NCI-H187 treated with DMSO at 0.1 percent for 48 hours (cell line): ENCODE measurements around the gene MEF2A.
"Not testable (repeated sequence)": the region's sequence is repeated elsewhere in the genome, so short reads cannot be mapped to it uniquely, and the experiment has no call there.

Experiments used
- DNase-seq: peaks from one replicate; lab custom pipeline; 2025; lab: John Stamatoyannopoulos, UW

Gene MEF2A

DNA sequence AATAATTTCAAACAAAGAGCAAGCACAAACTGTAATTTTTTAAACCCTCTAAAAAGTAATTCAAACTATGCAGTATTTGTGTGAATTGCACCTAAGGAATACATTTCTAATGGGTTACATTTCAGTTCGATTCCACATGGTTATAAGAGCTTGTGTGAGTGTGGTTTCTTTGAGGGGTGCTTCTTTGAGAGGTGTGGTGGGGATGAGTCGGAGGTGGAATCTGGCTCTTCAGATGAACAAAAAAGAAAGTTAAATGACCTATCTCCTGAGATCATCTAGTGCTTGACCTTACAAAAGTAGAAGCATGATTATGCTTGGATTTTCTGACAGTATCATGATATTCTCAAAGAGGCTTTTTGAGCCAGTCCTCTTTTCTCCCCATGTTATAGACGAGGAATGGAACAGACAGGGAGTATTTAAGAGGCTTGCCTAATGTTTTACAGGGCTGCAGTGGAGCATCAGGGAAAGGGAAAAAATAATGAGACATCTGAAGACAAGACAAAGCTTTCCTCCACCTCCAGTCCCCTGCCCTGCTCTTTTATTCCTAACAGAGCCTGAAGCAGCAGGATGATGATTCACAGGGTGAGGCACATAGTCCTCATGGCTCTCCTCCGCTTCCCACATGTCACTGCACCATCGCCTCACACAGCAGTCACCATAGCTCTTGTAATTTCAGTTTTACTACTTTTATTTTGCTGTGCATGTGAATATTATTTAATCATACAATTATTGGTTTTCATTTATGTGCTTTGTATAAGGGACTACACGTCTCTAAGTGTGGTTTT, 85.4 kb downstream of the MEF2A start:
- no peak for DNase-seq

DNA sequence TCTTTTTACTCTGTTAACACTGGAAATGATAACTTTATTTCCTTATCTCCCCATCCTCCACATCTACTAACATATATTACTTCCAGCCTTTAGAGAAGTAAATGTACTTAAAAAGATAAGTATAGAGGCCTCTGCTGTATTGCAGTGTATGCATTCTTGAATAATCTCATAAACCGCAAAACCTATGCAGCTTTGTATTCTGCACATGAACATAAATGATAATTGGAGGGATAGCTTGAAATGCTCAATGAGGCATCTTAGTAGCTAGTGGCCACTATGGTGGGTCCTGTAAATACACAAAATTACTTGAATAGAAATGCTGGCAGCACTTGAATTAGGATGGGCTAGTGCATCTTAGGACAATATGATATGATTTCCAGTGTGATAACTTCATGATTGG, 90.4 kb downstream of the MEF2A start:
- no peak for DNase-seq

DNA sequence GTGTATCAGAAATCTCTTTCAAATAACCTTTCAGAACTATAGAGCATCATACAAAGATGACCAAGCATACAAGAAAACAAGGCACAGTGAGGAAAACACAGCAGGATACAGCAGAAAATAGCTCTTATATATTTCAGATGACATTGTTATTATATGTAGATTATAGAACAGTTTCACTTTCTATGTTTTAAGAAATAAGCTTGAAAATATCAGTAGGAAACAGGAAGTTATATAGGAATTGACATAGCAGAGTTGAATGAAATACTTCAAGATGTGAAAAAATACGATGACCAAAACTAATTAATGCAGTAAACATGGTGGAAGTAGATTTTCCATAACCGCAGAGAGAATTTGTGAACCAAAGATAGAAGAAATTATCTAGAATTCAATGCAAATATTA, 92.2 kb downstream of the MEF2A start:
- DNase-seq, result no peak

DNA sequence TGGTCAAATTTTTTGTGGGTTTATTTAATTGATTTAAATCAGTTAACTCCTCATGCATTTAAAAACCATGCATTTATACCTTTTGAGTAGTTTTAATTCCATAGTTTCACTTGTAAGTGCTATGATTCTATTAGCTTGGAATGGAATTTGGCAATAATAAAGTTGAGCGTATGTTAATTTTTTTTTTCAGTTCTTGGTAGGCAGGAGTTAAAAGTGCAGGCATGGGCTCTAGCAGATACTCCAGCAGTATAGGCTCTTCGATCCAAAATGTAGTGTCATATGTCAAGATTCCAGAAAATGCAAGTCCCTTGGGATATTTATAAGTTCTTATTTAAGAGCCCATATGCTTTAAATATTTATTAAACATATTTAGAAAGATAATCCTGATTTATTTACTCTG, 97.1 kb downstream of the MEF2A start:
- DNase-seq, result no peak

DNA sequence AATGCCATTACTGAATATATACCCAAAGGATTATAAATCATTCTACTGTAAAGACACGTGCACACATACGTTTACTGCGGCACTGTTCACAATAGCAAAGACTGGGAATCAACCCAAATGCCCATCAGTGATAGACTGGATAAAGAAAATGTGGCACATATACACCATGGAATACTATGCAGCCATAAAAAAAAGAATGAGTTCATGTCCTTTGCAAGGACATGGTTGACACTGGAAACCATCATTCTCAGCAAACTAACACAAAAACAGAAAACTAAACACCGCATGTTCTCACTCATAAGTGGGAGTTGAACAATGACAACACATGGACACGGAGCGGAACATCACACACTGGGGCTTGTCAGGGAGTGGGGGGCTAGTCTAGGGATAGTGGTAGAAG, 100.3 kb downstream of the MEF2A start:
- not testable (repeated sequence) for DNase-seq

DNA sequence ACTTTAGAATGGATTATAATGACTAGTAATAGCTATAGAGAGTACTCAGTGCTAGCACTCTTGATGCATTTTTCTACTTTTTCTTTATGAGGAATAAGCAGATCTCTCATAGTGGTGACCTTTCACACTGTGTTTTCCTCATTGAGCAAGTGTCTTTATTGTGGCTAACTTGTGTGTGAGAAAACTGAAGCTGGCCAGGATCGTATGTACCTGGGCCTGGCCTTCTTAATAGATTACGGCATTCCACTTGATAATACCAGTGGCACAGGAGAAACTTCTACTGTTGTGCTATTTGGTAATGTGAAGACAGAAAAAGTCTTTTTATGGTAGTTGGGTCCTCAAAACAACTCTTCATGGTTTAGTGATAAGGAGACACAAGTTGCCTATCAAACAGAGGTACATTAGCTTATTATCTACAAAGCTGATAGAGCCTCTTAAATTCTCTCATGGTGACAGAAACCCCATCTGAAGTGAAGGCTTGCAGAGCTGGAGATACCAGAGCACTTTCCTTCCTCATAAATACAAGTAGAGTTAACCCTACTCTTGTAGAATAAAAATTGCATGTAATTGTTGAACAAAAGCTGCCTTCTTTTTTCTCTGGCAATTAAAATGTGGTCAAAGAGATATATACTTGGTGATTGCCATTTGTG, 102.9 kb downstream of the MEF2A start:
- no peak for DNase-seq

DNA sequence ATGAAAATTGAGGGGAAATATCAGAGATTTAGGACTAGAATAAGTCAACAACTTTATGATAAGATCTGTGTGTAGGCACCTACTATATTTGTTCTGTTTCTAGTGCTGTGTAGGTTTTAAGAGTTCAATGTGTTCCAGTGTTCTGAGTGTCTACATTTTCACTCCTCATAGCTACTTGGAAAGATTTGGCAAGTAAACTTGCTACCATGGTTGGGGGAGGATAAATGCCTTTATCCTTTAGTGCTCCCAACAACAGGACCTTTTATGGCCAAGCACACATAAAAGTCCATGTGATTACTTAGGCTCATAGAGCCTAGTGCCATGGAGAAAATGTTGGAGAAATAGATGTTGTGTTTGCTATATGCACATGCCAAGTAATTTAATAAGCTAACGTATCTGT, 103.5 kb downstream of the MEF2A start:
- no peak for DNase-seq

DNA sequence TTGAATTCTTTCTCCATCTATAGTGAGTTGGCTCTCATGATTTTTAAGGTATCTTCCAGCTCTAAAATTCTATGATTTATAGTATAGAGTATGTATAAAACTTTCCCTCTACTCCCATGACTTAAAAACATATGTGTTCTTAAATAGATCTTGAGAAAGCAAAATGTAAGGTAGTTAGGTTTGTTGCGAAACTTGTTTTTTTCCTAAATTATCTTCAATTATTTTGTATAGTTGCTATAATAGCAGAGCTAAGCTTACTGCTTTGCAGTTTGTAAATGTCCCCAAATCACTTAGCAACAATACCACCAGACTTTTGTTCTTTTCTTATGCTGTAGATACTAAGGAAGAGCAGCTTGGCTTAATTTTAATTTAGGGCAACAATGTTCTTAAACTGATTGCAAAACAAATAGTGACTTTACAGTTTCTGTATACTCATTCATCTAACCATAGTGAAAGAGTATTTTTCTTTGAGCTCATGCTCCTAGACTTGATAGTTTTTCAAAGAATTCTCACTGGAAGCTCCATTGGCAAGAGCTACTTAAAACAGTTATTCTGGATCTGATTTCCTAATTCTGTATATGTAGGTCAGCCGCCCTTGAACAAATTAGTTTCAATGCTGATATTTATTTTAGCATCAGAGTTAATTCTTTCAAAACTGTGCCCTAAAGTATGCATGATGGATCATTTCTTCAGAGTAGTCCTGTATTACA, 106.3 kb downstream of the MEF2A start:
- DNase-seq, result no peak

DNA sequence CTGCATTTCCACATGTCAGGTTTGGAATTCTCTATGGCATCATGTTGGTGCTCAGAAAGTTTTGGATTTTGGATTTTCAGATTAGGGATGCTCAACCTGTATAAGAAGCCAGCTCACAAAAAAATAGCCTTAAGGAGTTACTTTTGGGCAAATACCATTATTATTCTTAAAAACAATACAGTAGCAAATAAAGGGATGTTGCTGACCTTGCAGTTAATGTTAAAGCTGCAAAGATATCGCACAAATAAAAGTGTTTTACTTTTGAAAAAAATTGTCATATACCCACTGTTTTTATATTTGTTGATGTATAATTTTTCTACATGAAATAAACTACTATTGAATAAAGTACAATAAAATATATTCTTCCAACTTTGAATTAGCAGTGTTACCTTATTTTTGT, 107.3 kb downstream of the MEF2A start:
- DNase-seq, result no peak

DNA sequence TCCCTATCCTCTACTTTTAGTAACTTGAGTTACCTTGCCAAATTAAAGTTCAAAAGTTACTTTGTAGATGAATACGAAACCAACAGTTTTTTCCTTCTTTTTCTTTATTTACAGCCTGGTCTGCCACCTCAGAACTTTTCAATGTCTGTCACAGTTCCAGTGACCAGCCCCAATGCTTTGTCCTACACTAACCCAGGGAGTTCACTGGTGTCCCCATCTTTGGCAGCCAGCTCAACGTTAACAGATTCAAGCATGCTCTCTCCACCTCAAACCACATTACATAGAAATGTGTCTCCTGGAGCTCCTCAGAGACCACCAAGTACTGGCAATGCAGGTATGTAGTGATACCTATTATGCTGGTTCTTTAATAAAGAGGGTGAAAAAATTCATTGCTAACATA, 108.5 kb downstream of the MEF2A start:
- no peak for DNase-seq

DNA sequence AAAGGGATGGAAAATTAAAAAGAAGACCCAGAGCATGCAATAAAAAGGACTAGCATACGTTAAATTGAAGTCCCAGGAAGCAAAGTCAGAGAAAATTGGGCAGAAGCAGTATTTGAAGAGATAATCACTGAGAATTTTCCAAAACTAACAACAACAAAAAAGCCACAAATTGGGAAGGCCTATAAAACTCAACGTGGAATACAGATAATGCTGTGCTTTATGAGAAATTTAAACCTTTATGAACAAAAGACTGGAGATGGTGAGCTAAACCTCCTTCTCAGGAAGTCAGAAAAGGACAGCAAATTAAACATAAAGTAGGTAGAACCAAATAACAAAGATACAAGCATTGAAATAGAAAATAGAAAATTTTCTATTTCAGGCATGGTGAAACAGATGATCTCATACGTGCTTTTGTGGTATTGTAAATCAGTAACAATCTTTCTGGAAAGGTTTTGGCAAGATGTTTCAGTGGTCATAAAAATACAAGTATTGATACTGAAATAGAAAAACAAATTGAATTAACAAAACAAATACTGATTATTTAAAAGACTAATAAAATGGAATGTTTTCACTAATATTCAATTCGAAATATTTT, 111.9 kb downstream of the MEF2A start:
- DNase-seq, result no peak

DNA sequence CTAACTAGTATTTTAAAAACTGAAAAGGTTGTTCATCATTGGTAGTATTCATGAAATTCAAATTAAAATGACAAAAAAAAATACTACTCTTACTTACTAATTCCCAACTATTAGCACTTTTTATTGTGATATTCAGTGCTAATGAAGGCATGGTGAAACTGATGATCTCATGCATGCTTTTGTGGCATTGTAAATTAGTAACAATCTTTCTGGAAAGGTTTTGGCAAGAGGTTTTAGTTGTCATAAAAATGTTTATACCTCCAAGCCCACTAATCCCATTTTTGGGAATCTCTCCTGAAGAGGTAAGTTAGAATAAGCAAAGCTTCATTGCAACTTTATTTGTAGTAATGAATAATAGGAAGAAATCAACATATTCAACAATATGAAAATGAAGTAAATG, 114.5 kb downstream of the MEF2A start:
- DNase-seq, result no peak

DNA sequence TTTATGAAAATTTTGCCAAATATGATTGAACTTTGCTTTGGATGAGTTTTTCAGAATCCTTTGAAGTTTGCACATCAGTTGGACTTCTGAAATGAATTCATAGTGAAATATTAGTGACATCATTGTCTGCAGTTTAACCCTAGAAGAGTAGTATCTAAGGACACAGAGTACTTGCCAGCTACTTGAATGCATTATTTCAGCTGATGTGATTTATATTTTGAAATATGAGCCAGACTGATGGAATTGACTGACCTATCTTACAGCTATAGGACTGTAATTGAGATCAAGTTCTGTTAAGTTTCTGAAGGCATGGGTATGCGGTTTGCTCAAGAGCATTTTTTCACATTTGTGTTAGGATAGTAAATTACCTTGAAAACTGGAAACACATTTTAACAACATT, 116.2 kb downstream of the MEF2A start:
- DNase-seq, result no peak

DNA sequence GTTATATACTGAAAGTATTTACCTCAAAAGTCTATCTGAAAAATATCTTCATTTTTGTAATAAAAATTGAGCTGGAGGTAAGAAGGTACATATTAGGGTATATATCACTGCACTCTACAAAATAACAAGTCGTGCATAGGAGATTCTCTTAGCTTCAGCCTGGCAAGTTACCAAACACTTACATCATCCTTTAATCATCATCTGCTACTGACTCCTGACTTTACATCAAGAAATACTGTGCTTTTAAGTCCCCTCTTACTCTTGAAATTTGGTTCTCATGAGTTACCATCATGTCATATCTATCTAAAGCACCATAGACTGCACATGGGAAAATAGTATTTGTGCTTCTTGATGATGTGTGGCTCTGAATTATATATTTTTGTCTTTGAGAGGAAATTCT, 116.7 kb downstream of the MEF2A start:
- DNase-seq, result no peak

DNA sequence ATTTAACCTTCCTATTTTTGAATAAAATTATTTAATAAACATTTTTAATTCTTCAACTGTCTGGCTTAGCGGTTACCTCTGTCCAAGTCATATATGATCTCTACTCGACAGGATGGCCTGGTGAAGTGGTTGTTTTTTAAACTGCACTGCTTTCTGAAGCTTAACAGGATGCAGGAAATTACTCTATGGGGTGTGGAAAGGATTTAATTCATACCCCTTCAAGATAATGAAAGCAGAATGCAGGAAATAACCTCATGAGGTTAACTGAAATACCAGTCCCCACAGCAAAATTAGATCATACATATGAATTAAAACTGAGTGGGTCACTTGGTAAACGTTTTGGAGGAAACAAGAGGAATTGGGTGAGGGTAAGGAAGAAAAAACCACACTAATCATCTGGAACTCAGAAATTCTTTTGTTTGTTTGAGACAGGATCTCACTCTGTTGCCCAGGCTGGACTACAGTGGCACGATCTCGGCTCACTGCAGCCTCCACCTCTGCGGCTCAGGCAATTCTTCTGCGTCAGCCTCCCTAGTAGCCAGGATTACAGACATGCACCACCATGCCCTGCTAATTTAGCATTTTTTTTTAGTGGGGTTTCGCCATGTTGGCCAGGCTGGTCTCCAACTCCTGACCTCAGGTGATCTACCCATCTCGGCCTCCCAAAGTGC, 117.4 kb downstream of the MEF2A start:
- DNase-seq, result no peak

DNA sequence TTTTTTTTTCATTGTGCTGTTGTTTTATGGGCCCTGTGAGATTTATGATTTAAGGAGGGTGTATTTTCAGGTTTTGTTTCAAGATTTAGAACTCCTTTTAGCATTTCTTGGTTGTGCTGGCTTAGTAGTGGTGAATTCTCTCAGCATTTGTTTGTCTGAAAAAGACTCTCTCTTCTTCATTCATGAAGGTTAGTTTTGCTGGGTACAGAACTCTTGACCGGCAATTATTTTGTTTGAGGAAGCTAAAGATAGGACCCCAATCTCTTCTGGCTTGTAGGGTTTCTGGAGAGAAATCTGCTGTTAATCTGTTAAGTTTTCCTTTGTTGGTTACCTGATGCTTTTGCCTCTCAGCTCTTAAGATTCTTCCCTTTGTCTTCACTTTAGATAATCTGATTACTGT, 120.5 kb downstream of the MEF2A start:
- DNase-seq, result no peak

DNA sequence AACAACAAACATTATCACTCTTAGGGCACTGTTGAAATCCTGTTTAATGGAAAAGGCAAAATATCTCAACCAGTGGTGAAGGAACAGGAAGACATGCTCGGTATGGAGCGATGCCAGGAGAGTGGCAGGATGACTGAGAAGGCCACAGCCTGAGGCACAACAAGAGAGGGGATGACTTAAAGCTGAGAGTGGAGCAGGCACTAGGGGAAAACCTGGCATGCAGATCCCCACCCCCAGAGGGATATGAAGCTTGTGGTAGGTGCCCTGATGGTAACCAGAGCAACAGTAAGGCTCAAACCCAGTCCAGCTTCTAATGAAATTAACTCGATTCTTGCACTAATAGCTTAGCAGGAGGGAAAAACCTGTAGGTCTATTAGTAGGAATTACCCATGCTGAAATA, 127.0 kb downstream of the MEF2A start:
- no peak for DNase-seq

DNA sequence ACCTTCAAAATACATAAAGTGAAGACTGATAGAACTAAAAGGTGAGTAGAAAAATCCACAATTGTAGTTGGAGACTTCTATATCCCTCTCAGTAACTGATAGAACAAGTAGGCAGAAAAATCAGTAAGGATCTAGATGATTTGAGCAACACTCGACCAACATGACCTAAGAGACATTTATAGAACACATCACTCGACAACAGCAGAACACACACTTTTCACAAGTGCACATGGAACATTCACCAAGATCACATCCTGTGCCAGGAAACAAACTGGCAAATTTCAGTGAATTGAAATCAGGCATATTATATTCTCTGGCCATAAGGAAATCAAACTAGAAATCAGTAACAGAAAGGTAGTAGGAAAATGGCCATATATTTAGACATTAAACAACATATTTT, 130.3 kb downstream of the MEF2A start:
- DNase-seq, result no peak

DNA sequence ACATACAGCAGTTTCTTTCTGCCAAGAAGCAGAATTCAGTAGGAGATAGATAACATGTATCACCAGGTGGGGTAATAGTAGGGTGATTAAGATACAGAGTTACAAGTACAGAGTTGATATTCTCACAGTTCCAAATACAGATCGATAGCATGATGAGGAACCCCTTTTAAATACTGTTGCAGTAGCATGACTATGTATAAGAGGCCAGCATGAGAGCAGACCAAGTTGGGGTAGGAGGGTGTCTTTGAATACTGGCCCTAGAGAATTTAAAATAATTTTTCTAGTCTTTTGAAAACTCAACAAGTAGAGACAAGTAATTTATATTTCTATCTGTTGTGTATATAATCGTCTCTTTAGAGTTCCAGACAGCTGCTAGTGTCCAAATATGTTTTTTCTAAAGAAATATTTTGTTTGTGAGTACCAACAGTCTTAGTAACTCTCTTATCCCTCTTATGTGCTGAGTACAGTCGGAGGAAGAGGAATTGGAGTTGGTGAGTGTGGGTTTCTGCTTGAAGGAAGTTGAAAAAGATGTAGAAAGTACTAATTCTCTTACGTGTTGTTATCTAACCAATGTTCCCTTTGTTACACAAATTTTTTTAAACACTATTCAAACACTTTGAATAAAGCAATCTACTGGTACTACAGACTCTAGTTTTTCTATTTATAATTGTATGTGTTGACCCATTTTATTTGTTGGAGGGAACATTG, 137.3 kb downstream of the MEF2A start:
- DNase-seq, result no peak

DNA sequence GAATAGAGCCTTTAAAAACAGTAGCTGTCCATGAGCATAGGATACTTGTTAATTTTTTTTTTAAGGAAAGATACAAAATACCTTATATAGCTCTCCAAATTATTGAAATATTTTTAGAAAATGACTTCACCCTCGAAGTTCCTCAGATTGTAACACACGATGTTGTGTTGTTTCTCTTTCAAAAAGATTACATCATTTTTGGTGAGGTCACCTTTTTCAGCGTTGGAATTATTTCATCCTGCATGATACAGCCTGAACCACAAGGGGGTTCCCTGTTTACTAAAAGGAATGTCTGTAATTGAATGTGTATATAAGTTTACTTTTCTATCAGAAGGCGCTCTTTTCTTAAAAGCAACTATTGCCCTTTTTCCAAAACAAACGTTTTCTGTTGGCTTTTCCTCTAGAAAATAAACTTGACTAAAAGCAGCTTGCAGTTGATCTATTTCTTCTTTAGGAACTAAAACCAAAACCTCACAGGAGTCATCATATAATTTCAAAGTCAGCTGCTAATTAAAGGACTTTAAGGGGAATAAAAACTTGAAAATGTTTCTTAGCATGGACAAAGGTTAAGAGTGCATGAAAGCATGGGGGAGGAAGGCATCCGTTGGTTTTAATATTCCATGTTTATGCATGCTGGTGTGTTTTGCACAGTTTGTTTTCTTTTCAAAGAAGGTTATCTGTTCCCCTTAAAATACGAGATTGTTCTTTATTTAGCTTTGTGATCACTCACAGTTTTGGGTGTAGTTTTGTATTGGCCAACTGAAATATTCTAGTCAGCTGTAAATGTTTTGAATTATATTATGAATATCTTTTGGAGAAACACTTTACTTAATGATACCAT, 138.0 kb downstream of the MEF2A start:
- no peak for DNase-seq

DNA sequence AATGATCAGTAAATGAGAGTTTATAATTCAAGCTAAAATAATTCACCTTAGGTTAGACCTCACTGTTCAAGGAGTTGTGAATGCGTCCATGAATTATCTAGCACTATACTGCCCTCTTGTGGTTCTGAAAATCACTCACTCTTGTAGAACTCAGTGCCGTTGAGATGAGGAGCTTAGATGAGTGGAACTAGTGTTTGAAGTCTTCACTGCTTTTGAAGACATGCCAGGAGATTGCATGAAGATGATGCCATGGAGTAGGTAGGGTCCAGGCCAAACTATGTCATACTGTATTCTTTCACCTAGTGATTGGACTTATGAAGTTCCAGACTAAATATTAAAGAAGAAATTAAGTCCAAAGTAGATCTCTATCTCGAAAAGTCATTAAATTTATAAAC, 138.7 kb downstream of the MEF2A start:
- peak; percentile 46 for DNase-seq
